Breast epithelium (tissue), 3 donors: ENCODE results near the gene SUPT4H1.

Source experiments
- CTCF ChIP-seq, 3 donors: fragments of 450-650 bp; IDR thresholded peaks; one replicate each; pipeline ENCODE4 v1.5.1; 2016 to 2017; ENCODE audit warnings: antibody characterized with exemption in 3 of 3, mild to moderate bottlenecking in 3 of 3, moderate library complexity in 3 of 3
- POLR2AphosphoS5 ChIP-seq, 3 donors: sonication (generic); formaldehyde crosslinking; IDR thresholded peaks; one replicate each; pipeline ENCODE4 v1.6.1; 2017; ENCODE audit warnings: antibody characterized with exemption in 3 of 3

- TF ChIP-seq CTCF (IDR thresholded peaks at IDR 0.05): no peak
- TF ChIP-seq POLR2AphosphoS5 (IDR thresholded peaks at IDR 0.05): no peak
Measured at GRCh38 chr17:58369214-58370031, 17.4 kb upstream of the SUPT4H1 start.
